ENCODE data around the gene AIG1. TPM values are rescaled to one million over a fixed set of nuclear protein-coding genes. Genes with fewer than 3 reads are reported as not detected.

The AIG1 gene
- total and polyA plus RNA-seq, 2 of the 4 experiments (the other 2 are of a cell fraction), result 21.3 to 27.1 TPM

- in situ Hi-C loops (cut with MboI; ENCODE audit: low sequenced_read_pairs) (no loop called here), dilution Hi-C loops (cut with HindIII; ENCODE audit: low sequenced_read_pairs, unreplicated experiment) (no loop called here), intact Hi-C loops (cut with micrococcal nuclease) (no loop called here)
- peak overlapping the region; percentile 71; the same call in 1 of the 2 replicates for H4K5ac ChIP-seq (ENCODE audit: low read depth, low read length)
- 100% methylated on average over 1 of the region's 7 CpGs; no CpG with 5 or more reads in 1 of the 2 experiments for WGBS, 2 experiments (ENCODE audit: extremely low coverage in 2 of 2, insufficient read length in 1 of 2)
- peak overlapping the region; percentile 37; the same call in 1 of the 2 replicates for H2AK5ac ChIP-seq (ENCODE audit: low read depth, low read length)
- no peak overlapping the region for H3K4me2 ChIP-seq (ENCODE audit: low read depth, low read length)
- H3K23ac ChIP-seq (ENCODE audit: low read depth, low read length), result no peak overlapping the region
- no peak overlapping the region for H3K56ac ChIP-seq (ENCODE audit: extremely low read depth, insufficient read depth, low read length)
- no peaks in the 10 kb centered on the region for H3K27me3 ChIP-seq (ENCODE audit: control insufficient read depth, insufficient read depth, low read length)
- peaks cover 7% of the 10 kb centered on the region for H3K4me1 ChIP-seq (ENCODE audit: control insufficient read depth, insufficient read depth, low read length)
- no peak overlapping the region for H2AFZ ChIP-seq (replicated peaks; ENCODE audit: low read length, poor library complexity)
- H3K4ac ChIP-seq (ENCODE audit: low read depth, low read length), result peak overlapping the region; percentile 51; the same call in 1 of the 2 replicates
- peak overlapping the region; percentile 81 for H2BK120ac ChIP-seq (ENCODE audit: low read depth, low read length)
- no TSS peak for BruUV-seq (replicated peaks)
- H3K27ac ChIP-seq (ENCODE audit: insufficient read depth, low read length), result no peak overlapping the region; the same call in 1 of the 2 replicates
- ATAC-seq (ENCODE audit: low read depth), result no peak
- H2AK9ac ChIP-seq (replicated peaks; ENCODE audit: low read depth, low read length, poor library complexity), result no peak overlapping the region
- H3K4me3 ChIP-seq (ENCODE audit: insufficient read depth, low read depth, low read length), result no peak overlapping the region
- H4K8ac ChIP-seq (ENCODE audit: low read depth in 2 of 2, low read length in 2 of 2), result peak overlapping the region in 1 of 2 experiments; percentile 63; a peak in 1 of 4 replicates
- H3K14ac ChIP-seq (replicated peaks; ENCODE audit: low read depth, low read length), result peak overlapping the region; percentile 70
- no peak overlapping the region for H2BK5ac ChIP-seq (ENCODE audit: low read depth, low read length, poor library complexity, severe bottlenecking)
- H2BK20ac ChIP-seq (ENCODE audit: low read depth, low read length), result peak overlapping the region; percentile 67
- no peak overlapping the region for H3K9ac ChIP-seq (ENCODE audit: low read depth, low read length)
- no peak for DNase-seq
- H3K36me3 ChIP-seq (ENCODE audit: control insufficient read depth, insufficient read depth, low read length), result no peaks in the 10 kb centered on the region
- TF ChIP-seq MAFK (IDR thresholded peaks at IDR 0.05; ENCODE audit: low read depth, low read length) (peak; percentile 79), CEBPB (IDR thresholded peaks at IDR 0.05; ENCODE audit: low read depth, low read length) (no peak)
- no peaks in the 10 kb centered on the region for H3K9me3 ChIP-seq (ENCODE audit: control insufficient read depth, insufficient read depth, low read length)
- peaks cover 3 to 12% of the 10 kb centered on the region in 2 experiments; a peak in 1 of 4 replicates for H3K79me1 ChIP-seq (ENCODE audit: low read depth in 1 of 2, low read length in 2 of 2)
- POLR2A ChIA-PET (ENCODE audit: unreplicated experiment), result no interaction called here
- H4K91ac ChIP-seq (ENCODE audit: insufficient read depth, low read depth, low read length), result no peak overlapping the region
- H3K9me1 ChIP-seq (ENCODE audit: insufficient read depth, low read length), result 0 out of 2 replicates have a peak, but pooled peaks cover 4% of the 10 kb centered on the region
- H3K18ac ChIP-seq (ENCODE audit: low read depth, low read length), result peak overlapping the region; percentile 72; the same call in 1 of the 2 replicates
- CTCF ChIA-PET, result no interaction called here
- no peak overlapping the region; the same call in 2 of the 3 replicates for H2BK15ac ChIP-seq (ENCODE audit: low read depth, low read length)
- no peaks in the 10 kb centered on the region for H4K20me1 ChIP-seq (ENCODE audit: insufficient read depth, low read length)
Measured at GRCh38 chr6:143058987-143059386, 1.7 kb upstream of the AIG1 start.
